Stimulated activated CD4-positive, alpha-beta T cell treated with anti-CD3 and anti-CD28 coated beads, Interleukin-12 subunit alpha, Interleukin-12 subunit beta, amount 100 ng/mL, for 24 hours (primary cell): ENCODE measurements around the gene GDF11.
A peak's percentile ranks its signal among the peaks of the same experiment; 100 is the strongest.

ENCODE experiments used
- DNase-seq, 2 experiments: peaks; one replicate each; pipeline ENCODE4 v3.0.0-alpha.2; 2020; ENCODE audit warnings: low read depth in 2 of 2

GDF11 gene

DNA sequence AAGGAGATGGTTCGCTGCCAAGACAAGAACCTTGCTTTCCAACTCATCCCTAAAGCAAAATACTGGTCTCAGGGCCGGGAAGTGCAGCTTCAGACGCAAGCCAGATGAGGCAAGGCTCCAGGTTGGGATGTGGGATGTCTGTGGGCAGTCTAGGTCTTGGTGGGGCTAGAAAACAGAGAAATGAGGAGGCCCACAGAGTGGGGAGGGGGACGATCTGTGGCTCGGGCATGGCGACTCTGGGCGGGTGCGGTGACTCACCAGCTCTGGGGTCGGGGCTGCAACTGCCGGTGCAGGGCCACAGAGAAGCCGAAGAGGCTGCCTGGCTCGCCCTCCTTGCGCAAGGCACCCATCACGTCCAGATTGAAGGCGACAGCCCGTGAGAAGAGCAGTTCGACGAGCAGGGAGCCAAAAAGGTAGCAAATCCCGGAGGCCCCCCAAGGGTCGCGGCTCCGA is 35.7 kb upstream of the GDF11 start:
- DNase-seq: no peak

DNA sequence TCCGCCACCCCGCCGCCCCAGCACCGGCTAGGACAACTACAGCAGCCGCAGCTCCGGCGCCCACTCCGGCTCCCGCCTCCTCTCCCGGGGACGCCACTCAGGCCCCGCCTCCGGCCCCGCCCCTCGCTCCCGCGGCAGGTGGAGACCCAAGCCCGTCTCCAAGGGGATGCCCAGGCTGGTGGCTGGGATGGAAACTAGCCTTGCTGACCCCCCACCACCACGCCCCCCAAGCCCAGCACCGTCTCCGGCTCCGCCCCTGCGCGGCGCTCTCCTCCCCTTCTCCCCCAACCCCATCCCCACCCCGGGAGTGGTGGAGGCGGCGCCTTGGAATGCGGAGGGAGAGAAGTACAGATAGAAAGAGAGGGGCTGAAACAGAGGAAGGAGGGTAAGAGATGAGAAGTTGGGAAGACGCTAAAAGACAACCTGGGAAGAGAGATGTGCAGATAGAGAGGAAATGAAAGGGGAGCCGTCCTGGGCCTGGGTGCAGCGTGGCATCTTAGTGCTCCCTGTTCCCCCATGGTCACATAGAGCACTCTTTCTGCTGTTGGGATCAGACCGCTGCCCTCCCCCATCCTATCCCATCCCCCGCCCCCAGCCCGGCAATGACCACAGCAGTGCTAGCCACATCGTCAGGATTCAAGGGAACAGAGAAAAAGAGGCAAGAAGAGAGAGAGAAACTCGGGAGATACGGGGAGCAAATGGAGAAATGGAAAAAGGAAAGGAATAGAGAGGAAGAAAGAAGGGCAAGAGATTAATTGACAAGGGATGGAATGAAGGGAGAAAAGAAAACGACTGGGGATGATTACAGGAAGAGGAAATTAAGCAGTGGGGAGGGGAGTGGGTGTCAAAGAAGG is 34.9 kb upstream of the GDF11 start, which contains the start of gene ITGA7:
ITGA7 (minus strand) TSS at position 64 of the 854 bp plus-strand sequence. CDS start 222 bp downstream, outside the sequence.
- DNase-seq: peak; percentile 37 to 70

DNA sequence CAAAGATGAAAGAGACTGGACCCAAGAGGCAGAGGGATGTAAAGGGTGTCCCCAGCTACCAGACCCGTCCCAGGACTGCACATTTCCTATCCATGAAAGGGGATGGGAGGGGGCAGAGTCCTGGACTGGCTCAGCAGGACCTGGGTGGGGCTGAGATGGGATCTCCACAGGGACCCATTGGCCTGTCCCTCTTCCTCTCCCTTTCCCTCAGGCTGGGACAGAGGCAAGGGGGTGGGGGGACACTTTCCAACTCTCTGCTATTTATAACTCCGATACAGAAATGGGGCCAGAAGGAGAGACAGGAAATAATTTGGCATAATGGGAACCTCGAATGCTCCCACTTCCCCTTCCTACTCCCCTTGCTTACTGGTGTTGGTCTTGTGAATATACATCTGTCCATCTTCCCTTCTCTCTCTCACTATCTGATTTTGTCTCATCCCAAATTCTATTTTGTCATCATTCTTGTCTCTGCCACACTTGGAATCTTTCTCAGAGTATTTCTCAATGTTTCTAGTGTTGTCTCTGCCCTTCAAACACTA is 34.2 kb upstream of the GDF11 start:
- DNase-seq: no peak

DNA sequence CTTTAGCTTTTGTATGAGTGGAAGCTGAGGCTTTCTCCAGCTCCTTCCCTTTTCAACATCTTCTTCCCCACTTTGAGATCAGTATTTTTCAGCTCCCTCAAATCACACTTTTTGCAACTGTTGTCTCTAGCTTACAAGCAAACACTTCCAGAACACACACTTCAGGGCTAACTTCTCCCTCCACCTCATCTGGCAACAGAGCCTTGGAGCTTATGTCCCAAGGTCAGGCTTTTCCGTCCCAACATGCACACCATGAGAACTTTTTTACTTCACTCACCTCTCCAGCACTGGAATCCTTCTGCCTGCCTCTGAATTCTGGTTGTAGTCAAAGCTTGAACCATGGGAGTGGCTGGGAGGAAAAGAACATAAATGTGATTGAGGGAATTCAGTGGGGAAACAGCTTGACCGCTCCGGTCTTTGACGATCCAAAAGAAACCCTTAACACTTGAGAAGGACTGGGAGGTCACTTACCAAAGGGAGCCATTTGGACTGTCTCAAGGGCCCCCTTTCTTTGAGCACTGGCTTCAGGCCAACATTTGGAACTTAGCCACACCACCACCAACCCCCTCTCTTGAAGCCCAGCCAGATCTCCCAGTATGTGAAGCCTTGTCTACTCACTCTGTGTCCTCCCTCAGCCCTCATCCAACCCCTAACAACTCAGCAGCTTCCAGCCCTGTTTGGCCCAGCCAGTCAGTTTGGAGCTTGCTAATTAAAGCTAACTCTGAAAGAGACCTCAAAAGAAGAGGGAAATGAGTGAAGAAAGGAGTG is 31.0 kb upstream of the GDF11 start:
- no peak for DNase-seq

DNA sequence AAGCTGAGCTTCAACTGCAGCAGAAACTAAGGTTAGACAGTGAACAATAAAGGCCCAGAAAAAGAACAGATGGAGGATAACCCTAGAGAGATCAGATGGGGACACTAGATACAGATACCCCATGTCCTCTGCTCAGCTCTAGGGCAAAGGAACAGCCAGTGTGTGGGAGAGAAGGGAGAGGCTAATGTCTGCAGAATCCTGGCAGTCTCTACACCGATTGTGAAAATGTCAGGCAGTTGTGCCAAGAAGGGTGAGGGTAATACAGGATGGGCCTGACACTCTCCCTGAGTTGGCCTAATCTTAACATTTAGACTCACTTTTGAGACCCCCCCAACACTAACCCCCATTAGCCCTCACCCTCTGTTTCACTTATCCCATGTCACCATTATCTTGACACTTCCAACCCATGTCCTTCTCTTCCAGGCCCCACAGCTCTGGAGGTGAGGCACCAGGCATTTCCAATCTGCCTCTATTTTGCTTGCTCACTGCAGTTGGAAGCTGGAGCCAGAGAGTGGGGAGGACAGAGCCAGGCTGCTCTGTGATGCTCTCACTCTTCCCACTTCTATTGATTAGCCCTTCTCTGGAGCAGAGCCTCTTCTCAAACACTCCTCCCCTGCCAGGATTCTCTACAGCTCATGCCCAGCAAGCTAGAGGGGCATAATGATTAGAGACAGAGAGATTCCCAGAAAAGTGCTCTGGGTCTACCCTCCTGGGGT is 30.1 kb upstream of the GDF11 start:
- no peak for DNase-seq

DNA sequence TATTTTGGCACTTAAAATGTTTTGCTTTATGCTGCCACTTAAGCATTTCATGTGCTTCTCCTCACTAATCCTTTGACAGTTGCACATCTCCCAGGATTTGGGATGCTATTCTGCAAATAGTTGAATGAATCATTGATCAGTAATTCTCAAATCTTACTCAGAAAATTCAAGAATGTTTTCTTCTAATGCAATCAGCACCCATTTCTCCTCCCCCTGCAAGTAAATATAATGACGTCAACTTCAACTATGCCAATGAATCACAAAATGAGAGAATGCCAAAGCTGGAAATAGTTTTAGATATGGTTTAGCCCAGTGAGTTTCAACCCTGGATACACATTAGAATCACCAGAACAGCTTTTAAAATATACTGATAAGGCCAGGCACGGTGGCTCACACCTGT is 29.2 kb upstream of the GDF11 start:
- DNase-seq: no peak

DNA sequence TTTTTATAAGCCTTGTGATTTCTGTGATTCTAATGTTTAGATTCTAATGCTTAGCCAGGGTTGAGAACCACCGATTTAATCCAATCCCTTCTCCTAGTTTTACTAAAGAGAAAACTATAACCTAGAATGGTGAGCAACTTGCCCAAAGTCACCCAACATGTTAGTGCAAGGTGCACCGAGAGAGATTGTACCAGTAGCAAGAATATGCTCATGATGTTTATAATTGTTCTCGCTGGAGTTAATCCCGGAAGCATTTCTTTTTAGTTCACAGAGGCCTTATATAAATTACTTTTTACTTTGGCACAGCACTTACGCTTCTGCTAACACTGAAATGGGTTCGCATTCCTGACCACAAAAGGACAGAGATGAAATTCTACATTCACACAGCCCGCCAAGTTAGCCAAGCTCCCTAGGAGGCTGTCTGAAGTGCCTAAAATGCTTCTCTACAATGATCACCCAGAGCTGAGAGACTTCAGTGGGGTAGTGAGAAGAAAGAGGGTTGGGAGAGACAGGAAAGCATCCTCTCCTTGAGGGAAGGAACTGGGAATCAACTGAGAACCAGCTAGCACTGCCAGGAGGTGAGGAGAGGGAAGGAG is 27.7 kb upstream of the GDF11 start:
- DNase-seq: no peak

DNA sequence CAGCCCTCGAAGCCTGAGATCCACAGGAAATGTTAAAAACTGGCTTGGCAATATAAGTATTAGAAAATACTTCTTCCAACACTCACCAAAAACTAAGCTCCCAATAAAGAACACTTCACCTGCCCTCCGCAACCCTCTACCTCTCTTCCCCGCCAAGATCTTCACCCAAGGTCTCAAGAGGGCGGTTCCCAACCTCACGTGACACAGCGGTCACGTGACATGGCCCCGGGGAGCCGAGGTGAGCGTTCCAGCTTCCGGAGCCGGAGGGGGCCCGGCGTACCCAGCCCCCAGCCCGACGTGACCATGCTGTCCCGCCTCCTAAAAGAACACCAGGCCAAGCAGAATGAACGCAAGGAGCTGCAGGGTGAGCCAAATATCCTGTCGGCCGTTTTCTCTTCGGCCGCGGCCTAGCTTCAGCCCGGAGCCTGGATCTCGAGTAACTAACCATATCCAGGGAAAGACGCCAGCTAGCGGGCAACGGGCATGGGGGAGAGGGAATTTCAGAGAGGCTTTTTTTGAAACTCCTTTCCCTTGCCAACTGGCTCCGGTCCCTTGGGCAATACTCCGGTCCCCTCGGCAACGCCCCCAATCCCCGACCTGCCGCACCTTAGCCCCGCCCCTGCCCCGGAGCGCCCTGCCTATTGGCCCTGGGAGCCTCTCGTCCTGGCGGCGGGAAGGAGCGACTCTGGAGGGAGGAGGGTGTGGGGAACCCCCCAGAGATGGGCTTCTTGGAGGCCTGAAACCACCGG is 26.9 kb upstream of the GDF11 start, which contains the start of gene BLOC1S1:
BLOC1S1 (plus strand) TSS at position 214 of the 749 bp plus-strand sequence; CDS start at position 220, 6 bp downstream.
- DNase-seq: peak; percentile 87 to 97

DNA sequence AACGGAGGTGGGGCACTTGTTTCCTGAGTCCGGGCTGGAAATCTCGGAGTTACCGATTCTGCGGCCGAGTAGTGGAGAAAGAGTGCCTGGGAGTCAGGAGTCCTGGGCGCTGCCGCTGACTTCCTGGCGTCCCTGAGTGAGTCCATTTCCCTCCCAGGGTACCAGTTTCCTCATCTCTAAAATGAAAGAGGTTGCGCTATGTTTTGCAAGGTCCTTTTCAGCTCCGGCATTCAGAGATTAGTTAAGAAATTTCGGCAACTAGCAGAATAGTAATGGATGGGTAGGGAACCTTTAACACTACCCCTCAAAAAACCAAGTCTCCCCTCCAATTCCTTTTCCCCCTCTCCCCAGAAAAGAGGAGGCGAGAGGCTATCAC is 26.4 kb upstream of the GDF11 start:
- no peak for DNase-seq

DNA sequence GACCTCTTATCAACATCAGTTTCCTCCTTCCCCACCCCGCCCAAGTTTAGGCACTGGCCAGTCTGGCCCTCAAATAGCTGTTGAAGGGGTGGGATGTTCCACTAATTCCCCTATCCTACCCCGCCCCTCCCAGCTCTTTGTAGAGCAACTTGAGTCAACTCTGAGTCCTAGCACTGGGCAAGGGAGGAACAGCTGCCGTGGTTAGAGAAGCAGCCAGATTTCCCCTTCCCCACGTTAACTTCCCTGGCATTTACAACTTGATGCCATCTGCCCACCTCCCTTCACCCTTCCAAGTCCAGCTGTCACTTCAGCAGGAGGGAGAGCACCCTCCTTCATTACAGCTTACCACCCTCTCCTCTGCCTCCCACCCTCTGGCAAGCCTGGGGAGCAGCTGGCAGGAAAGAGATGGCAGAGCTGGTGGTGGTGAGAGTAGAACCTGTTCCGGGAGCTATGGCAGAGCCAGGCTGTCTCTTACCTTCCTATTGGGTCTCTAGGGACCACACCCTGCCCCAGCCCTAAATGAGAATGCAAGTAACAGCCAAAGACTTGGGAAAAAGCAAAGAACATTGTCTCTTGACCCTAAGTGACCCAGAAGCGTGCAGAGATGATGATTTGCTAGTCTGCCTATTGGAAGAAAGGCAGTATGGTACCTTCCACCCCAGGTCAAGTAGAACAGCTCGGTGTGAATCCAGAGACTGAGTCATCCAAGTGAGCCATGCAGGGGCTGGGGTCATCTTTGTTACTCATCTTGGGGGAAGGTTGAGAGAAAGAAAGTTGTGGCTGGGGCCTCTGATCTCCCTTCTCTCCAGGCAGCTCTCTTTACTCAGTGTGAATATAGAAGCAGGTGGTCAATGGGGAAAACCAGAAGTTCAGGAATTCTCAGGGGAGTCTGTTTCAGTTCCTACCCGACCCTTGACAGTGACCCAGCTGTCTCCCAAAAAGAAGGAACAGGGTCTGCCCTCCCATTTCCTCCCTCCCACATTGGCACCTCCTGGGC is 25.6 kb upstream of the GDF11 start:
- DNase-seq: no peak

DNA sequence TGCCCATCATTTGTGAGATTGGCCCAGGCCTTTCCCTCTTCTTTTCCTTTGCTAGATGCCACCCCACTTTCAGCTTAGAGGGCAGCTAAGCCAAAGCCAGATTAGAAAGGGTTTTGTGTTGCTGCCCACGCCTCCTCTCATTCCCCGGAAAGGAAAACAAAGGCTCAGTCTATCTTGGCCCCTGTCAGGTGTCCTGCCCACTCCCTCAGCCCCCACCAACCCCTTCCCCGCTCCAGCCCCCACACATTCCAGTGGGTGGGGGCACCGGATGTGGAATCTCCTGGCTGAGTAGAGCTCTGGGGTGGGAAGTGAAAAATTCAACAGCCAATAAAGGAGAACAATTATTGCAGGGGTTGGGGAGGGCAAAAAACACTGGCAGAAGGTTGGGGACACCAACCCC is 24.9 kb upstream of the GDF11 start:
- no peak for DNase-seq

DNA sequence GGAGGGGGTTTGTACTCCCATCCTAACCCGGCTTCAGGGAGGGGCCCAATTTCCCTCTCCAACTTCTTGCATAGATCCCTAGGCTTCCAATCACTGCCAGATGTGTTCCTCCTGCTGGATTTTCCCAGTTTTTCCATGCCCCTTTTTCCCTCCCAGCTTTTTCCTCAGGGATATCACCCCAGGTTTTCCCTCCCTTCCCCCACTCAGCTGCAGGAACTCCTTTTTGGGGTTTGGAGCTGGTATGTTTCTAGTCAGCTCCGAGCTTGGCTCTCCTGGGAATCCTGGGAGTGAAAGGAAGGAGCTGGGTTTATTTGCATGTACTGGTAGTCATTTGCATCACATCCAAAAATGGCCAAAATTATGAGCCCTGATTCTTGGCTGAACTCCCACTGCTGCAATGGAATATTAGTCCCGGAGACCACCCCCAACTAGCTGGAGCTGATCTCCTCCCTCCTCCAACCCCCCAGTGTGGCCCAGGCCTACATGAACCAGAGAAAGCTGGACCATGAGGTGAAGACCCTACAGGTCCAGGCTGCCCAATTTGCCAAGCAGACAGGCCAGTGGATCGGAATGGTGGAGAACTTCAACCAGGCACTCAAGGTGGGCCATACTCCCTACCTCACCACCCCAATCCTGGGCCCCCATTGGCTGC is 24.2 kb upstream of the GDF11 start:
- no peak for DNase-seq

DNA sequence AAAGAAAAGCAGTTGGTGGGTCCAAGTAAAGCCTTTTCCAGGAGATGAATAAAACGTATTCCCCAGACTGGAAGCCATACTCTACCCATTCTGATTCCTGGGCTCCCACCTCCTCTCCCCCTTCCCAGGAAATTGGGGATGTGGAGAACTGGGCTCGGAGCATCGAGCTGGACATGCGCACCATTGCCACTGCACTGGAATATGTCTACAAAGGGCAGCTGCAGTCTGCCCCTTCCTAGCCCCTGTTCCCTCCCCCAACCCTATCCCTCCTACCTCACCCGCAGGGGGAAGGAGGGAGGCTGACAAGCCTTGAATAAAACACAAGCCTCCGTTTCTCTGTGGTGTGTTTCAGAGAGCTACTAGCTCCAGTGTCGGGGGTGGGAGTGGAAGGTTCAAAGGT is 23.6 kb upstream of the GDF11 start:
- DNase-seq: no peak

DNA sequence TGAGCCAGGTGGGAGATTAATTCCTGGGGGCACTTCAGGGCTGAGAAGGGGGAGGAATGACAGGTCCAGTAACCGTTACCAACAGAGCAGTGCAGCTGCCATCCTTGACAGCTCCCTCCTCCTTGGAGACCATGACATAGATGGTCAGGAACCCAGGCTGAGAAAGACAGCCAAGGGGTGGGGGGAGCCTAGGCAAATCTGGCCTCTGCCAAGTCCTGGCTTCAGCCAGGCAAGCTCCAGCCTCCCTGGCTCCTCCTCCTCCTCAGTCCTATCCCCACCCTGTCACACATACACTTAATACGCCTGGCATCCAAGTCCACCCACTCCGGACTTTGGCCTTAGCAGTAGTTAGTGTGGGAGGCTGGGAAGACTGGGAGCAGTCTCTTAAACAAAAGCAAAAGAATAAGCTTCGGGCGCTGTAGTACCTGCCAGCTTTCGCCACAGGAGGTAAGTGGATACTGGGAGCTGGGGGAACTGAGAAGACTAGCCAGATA is 22.8 kb upstream of the GDF11 start, which contains the start of gene RDH5:
RDH5 (plus strand) TSS at position 323 of the 494 bp plus-strand sequence. CDS start 792 bp downstream, outside the sequence.
- no peak for DNase-seq

DNA sequence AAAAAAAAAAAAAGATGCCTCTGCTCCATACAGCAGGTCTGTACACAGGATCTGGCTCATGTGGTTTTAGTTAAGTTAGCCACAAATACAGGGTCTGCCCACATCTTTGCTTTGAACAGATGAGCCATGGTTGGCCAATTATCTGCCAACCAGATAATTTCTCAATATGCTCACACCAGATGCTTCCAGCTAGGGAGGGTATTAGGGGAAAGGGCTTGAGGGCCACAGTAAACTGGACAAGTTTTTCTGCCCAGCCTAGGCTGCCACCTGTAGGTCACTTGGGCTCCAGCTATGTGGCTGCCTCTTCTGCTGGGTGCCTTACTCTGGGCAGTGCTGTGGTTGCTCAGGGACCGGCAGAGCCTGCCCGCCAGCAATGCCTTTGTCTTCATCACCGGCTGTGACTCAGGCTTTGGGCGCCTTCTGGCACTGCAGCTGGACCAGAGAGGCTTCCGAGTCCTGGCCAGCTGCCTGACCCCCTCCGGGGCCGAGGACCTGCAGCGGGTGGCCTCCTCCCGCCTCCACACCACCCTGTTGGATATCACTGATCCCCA is 22.0 kb upstream of the GDF11 start:
- DNase-seq: no peak

DNA sequence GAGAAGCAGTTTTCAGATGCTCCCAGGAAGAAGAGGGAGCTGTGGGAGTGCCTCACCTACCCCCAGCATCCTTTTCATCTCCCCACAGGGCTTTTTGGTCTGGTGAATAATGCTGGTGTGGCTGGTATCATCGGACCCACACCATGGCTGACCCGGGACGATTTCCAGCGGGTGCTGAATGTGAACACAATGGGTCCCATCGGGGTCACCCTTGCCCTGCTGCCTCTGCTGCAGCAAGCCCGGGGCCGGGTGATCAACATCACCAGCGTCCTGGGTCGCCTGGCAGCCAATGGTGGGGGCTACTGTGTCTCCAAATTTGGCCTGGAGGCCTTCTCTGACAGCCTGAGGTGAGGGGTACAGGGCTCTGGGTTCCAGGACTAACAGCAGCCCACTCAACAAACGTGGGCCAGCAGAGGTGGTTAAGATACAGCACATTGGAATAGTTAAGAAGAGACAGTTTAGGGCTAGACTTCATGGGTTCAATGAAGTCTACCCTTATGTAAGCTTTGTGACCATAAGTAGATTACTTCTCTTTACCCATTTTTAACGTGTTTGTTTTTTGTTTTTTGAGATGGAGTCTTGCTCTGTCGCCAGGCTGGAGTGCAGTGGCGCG is 21.2 kb upstream of the GDF11 start:
- no peak for DNase-seq

DNA sequence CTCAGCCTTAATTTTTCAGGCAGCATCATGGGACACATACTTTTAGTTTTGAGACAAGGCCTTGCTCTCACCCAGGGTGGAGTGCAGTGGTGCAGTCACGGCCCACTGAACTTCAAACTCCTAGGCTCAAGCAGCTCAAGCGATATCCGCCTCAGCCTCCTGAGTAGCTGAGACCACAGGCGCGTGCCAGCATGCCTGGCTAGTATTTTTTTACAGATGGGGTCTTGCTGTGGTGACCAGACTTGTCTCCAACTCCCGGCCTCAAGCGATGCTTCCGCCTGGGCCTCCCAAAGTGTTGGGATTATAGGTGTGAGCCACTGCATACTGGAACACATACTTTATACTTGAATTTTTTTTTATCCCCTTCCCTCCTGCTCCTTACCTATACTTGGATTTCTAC is 20.0 kb upstream of the GDF11 start:
- DNase-seq: no peak
